GM21528 (cell line): ENCODE measurements around the gene BPIFB1.

Source experiments
- ATAC-seq: cut with Tn5 transposase; IDR thresholded peaks from one replicate; pipeline ENCODE4 v1.9.1; 2021; ENCODE audit warnings: mild to moderate bottlenecking, moderate library complexity; ENCODE audit not compliant: unreplicated experiment, low FRiP score

Gene BPIFB1

DNA sequence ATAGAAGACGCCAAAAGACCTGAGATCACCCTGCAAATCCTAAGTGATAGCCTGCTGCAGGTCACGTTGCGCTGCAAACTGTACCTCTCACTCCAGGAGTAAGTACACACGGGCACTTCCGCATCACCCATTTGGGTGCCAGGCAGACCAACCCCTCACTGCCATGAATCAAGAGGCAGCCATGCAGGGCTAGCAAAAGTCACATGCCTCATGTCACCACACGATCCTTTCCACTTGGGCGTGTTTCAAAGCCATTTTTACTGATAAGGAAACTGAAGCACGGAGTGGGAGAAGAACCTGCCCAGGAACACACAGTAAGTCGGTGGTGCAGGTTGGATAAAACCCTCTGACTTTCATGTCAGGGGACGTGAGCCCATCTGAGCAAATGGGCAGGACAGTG lies 37.0 kb downstream of the BPIFB1 start:
- no peak for ATAC-seq

- no peak for ATAC-seq
These were observed 39.4 kb downstream of the BPIFB1 start for GRCh38 chr20:33322456-33322855.

DNA sequence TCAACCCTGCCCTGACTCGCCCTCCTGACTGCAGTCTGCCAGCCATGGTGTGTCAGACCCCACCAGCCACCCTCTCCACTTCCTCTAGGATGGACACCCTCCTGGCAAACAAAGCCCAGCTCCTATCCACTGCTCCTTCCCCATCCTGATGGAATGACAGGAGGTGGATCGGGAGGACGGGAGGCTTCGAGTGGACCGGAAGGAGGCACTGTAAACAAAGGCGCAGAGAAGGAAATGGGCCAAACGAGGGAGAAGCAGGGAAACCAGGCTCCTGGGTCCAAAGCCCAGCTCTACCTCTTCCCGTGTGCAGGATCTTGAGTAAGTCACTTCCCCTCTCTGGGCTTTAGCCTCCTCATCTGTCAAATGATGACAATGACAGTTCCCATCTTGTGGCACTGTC lies 40.2 kb downstream of the BPIFB1 start:
- ATAC-seq = no peak

GRCh38 chr20:33325350-33325749 lies 42.3 kb downstream of the BPIFB1 start:
- ATAC-seq = no peak

- ATAC-seq = no peak
These were observed 45.4 kb downstream of the BPIFB1 start for GRCh38 chr20:33328157-33329137.

GRCh38 chr20:33332905-33333456 lies 50.0 kb downstream of the BPIFB1 start:
- no peak for ATAC-seq

GRCh38 chr20:33333616-33334015 lies 50.6 kb downstream of the BPIFB1 start:
- ATAC-seq = no peak

DNA sequence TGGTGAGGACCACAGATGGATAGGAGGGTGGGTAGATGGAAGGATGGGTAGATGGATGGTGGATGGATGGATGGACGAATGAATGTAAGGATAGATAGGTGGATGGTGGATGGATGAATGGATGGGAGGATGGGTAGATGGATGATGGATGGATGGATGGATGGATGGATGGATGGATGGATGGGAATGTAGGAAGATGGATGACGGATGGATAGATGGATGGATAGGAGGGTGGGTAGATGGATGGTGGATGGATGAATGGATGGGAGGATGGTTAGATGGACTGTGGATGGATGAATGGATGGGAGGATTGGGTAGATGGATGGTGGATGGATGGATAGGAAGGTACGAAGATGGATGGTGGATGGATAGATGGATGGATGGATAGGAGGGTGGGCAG lies 51.1 kb downstream of the BPIFB1 start:
- ATAC-seq = no peak

DNA sequence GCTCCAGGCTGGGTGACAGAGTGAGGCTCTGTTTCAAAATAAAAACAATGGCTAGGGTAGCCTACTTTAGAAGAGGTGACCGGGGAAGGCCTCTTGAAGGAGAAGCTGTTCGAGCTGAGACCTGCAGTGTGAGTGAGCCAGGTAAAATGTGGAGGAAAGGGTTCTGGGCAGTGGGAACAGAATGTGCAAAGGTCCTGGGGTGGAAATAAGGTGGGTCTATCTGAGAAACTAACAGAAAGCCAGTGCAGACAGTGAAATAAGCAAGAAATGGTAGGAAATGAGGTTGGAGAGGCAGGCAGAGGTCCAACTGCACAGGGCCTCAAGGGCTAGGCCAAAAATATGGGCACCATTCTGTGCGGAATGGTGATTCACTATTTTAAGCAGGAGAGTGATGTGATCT lies 53.4 kb downstream of the BPIFB1 start:
- ATAC-seq = no peak

- ATAC-seq = no peak
These were observed 54.1 kb downstream of the BPIFB1 start for GRCh38 chr20:33337119-33337518.

- no peak for ATAC-seq
These were observed 54.6 kb downstream of the BPIFB1 start for GRCh38 chr20:33337531-33338165.

DNA sequence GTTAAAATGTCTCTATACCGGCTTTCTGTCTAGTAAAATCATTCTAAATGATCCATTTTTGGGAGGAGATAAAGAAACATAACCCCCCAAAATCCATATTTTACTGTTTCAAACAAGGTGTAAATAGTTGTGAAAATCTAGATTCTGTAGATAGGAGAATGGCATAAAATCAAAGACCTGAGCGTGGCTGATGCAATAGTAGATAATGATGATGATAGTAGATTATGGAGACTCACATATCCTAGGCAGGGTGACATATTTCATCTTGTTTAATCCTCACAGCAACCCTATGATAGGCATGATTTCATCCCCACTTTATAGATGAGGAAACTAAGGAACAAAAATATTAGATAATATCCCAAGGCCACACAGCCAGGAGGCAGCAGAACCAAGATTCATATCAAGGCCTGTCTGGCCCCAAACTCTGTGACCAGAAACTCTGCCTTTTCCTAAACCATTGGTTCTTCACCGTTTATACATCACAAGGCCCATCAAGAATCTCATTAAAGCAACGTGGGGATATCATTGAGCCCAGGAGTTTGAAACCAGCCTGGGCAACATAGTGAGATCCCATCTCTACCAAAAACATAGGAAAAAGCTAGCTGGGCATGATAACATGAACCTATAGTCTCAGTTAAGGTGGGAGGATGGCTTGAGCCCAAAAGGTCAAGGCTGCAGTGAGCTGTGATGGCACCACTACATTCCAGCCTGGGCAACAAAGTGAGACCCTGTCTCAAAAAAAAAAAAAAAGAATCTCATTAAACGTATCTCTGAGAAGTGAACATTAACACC lies 55.6 kb downstream of the BPIFB1 start:
- no peak for ATAC-seq

DNA sequence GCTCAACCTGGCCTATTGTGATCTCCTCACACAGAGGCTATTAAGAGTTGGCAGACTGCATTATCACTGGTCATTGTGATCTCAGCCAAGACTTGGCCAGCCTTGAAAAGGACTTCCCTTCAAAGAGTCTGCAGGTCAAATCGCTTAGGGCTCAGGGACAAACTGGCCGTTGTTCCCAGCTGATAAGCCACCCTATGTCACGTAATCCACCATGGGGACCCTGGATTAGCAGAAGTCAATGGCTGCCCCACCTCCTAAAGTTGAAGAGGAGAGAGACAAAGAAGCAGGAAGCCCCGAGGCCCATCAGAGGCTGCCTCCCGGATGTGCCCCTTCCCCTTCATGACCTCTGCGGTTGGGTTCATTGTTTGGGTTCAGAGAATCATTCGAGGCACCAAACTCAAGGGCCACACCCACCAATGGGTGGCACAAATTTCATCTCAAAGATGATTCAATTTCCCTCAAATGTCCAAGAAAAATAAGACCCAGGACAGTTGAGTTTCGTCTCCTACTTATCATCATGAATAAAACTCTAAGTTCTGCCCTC lies 56.6 kb downstream of the BPIFB1 start:
- ATAC-seq = no peak

DNA sequence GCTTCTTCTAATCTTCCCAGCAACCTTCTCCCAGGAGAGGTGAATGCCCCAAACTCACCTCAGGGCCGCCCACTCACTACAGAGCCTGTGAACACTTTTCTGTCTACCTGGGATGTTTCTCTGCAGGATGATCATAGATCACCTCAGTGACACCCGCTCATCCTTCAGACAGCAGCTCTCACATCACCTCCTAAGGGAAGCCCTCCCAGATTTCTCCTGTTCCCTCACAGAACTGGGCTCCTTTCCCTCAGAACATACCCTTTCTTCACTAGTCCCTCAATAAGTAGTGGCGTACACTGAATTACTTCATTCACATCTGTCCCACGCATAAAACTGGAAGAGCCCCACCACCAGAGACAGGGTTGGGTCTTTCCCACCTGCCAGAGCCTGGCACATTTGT lies 60.5 kb downstream of the BPIFB1 start:
- ATAC-seq = no peak

- no peak for ATAC-seq
These were observed 62.3 kb downstream of the BPIFB1 start for GRCh38 chr20:33345342-33345741.

- ATAC-seq = no peak
These were observed 65.3 kb downstream of the BPIFB1 start for GRCh38 chr20:33348136-33348937.

GRCh38 chr20:33349493-33349892 lies 66.5 kb downstream of the BPIFB1 start:
- ATAC-seq = no peak

- ATAC-seq = no peak
These were observed 68.7 kb downstream of the BPIFB1 start for GRCh38 chr20:33351696-33352095.

DNA sequence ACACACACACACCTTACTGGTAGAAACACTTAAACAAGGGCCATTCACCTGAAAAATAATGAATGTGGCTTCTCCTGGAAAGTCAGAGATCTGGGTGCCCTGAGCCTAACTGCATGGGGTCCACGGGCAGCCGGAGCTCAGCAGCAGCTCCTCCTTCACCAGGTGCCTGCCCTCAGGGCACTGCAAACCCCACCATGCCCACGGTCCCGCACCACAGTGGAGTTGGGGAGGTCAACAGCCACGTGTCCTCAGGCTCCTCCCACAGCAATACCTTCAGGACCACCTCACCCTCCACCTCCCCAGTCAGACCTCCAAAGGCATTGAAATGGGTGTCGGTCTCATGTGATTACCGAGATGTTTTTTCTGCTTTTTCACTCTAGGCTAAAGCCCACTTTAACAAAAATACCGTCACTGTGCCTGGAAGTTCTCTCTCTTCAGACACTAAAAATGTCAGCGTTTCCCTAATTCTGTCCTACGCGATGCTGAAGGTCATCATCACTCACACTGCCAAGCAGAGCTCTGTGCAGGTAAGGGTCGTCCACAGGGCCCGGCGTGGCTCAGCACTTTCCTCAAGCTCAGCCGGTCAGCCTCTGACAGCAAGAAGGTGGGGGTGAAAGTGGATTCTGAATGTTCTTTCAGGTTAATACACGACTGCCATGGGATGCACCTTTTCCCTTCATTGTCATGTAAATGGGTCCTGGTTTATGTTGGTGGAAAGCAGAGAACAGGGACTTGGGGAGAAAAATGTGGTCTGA lies 69.4 kb downstream of the BPIFB1 start:
- no peak for ATAC-seq
